Fibroblast of lung (primary cell): ENCODE results near the gene ULK3.

ENCODE experiments used
- CTCF ChIP-seq, 2 donors: IDR thresholded peaks in 1 of 2; conservative IDR thresholded peaks in 1 of 2; 1 replicate in 1 of 2; 2 replicates in 1 of 2; pipeline ENCODE4 v1.5.1; 2011 to 2012; ENCODE audit warnings: low read length in 2 of 2, control low read depth in 1 of 2, inconsistent platforms in 1 of 2, low read depth in 1 of 2, mild to moderate bottlenecking in 1 of 2
- EZH2 ChIP-seq: IDR thresholded peaks from 2 replicates; pipeline ENCODE4 v1.5.1; 2012; ENCODE audit warnings: low read length, control low read depth, mild to moderate bottlenecking; ENCODE audit errors: missing control alignments

DNA sequence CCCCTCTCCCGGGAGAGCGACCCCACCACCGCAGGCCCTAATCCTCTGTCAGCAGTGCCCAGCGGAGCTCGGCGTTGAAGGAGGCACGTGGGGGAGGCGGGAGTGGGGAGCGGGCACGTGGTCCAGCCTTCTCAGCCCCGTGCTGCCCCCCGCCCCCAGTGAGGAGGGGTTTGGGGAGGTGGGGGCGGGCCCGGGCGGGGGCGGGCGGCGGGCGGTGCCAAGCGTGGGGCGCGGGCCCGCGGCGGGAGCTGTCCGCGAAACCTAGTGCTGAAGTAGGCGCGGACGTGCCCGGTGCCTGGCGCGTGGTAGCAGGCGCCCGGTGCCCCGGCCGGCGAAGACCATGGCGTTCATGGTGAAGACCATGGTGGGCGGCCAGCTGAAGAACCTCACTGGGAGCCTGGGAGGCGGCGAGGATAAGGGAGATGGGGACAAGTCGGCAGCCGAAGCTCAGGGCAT, 16.6 kb downstream of the ULK3 start, which contains the start of gene CPLX3:
- TF ChIP-seq EZH2 (no peak), CTCF (conservative IDR thresholded peaks at IDR 0.05 in 1 of 2, IDR thresholded peaks at IDR 0.05 in 1 of 2; ENCODE audit: low read depth in 1 of 2, low read length in 2 of 2) (no peak)
